NCI-H524 (cell line): ENCODE data around the gene TUBB6.

Source experiments
- DNase-seq, 2 experiments: peaks; one replicate each; lab custom pipeline; 2025; lab: John Stamatoyannopoulos, UW

The TUBB6 gene

DNA sequence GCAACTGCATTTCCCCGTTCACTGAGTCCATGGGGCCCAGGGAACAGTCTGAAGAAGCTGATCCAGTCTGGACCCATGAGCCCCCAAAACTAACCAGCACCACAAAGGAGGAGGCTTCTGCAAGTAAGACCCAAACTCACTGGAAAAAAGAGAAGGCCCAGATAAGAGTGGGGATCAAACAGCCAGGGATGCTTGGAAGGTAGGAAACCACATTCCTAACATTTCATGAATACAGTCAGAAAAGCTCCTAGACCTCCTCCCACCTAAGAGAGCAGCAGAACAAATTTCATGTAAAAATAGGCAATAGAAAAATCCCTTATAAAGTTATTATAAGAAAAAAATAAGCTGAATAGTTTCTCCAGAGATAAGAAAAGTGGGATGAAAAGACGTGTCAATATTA lies 30.3 kb downstream of the TUBB6 start:
- no peak for DNase-seq

DNA sequence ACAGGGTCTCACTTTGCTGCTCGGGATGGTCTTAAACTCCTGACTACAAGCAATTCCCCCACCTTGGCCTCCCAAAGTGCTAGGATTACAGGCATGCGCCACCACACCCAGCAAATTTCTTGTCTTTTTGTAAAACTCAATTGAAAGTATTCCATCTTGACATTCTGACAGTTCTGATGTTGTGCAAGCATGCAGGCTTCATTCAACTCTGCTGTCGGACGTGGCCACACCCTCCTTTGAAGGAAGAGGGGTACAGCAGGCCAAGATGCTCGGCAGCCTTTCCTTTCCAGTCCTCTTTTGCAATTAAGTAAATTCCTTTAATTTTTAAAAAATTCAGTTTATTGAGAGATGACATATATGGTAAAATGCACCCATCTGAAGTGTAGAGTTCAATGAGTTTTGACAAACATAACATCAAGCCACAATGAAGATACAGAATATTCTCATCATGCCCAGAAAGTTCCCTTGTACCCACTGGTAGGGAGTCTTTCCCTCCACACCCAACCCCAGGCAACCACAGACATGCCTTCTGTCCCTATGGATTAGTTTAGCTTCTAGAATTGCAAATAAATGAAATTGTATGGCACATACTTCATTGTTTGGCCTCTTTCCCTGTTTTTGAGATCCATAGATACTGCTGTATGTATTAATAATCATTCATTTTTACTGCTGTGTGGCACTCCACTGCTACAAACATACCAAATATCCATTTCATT lies 33.1 kb downstream of the TUBB6 start:
- DNase-seq, result no peak

DNA sequence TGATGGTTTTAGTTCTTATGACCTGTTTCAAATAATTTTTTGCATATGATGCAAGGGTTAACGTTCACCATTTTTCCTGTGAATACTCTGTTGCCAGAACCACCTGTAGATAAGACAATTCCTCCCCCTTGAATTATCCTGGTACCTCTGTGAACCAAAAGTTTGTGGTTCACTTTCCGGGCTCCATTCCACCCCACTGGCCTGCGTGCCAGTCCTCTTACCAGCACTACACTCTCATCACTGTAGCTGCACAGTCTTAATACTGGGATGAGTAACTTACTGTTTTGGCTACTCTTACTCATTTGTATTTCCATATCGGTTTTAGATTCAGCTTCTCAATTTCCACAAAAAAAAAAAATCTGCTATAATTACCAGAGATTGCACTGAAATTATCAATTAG lies 34.6 kb downstream of the TUBB6 start:
- DNase-seq, result no peak

DNA sequence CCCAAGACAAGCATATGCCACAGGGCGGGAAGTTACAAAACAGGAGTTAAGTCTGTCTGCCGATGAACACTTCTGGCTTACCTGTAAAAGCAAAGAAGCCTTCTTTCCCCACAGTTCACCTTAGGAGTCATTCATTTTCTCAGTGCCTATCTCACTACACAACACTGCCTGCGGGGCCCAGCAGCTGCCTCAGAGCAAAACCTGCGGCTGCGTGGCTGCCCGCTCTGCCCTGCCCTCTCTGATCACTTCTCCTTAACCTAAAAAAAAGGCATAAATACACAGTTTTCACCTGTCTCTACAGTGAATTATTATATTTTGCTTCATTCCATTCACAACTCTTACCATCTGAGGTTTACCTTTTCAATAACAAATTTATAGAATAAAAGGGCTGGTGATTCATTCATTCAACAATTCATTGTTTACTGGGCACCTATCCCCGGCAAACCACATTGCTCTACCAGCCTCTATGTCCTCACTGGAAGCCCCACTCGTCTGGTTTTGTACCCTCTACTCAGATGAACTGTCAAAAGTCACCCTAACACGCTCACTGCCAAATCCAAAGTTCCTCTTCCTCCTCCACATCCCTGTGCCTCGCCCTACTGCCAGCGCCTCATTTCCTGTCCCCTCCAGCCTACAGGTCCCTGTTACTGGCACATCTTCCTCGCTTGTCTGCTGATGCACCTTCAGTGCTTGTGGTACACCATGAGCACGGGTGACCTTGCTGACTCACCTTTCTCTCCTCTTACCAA lies 37.6 kb downstream of the TUBB6 start:
- DNase-seq, result no peak

DNA sequence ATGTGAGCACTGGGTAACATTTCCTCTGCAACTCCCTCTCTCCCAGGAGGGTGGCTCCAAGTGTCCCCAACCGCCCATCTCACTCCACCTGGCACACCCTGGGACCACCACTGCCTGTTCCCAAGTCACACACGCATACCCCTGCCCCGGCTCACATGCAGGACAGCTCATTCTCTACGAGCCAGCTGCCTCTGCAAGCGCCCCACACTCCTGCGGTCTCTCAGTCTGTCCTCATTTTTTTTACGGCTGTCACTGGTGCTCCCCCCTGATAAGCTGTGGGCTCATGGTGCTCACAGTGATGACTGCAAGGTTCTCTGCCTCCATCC lies 38.2 kb downstream of the TUBB6 start:
- DNase-seq, result no peak

DNA sequence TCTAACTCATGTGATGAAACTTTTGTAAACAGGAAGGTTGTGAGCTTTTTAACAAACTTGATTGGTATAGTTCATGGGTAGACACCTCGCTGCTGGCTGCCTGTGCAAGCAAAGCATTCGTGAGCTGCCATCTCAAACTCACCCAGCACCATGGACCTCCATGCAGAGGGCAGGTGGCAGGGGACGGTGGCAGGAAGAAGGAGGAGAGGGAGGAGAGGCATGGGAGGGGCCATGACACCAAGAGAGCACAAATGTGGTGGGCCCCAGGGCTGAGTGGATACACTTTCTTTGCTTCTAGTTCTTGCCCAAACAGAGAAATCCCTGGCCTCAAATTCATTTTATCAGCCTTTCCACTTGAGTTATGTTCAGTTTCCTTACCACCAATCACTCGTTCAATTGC lies 39.9 kb downstream of the TUBB6 start:
- DNase-seq, result no peak

DNA sequence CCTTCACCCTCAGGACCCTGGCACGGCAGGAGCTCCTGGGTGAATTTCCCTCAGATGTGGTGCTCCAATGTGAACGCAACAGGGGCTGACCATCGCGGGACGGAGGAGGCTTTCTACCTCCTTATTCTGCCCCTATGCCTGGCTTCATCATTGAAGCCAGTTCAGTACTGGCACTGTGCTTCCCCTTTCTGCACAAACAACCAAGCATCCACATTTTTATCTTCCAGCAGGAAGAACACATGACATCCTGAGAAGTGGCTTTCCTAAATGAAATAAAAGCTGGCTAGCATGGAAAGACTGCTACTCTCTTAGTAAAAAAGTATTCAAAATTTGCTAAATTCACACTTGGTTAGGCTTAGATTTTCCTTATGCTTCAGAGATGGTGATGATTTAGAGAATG lies 44.1 kb downstream of the TUBB6 start:
- no peak for DNase-seq

DNA sequence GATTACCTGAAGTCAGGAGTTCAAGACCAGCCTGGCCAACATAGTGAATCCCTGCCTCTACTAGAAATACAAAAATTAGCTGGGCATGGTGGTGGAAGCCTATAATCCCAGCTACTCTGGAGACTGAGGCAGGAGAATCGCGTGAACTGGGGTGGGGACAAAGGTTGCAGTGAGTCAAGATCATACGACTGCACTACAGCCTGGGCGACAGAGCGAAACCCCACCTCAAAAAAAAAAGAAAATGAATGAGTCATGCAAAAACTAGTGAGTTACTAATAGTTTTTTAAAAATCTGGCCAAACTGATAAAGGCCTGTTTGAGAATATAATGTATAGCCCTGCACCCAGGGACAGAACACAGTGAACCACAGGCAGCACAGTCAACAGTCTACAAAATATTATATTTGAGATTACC lies 51.5 kb downstream of the TUBB6 start:
- DNase-seq, result no peak

DNA sequence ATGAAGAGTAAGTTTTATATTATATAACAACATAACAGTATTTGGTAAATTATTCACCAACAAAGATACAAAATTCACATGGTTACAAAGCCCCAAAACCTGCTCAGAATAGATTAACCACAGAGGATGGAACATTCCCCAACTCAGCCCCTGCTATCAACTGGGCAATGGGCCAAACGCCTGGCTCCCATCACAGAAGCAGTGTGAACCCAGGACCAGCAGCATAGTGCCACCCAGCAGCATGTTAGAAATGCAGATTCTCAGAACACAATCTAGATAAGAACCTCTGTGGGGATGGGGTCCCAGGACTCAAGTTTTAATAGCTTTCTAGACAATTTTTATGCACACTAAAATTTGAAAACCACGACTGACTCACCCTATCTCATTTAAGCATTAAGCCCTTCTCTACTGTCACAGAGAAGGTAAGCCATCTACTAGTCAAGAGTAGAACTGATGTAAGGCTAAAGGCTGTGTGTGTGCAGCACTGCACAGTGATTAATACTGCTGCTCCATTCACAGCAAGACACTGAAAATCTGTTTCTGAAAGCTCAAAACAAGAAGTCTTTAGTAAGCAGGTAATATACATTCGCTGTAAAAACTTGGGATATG lies 53.8 kb downstream of the TUBB6 start:
- DNase-seq, result no peak

DNA sequence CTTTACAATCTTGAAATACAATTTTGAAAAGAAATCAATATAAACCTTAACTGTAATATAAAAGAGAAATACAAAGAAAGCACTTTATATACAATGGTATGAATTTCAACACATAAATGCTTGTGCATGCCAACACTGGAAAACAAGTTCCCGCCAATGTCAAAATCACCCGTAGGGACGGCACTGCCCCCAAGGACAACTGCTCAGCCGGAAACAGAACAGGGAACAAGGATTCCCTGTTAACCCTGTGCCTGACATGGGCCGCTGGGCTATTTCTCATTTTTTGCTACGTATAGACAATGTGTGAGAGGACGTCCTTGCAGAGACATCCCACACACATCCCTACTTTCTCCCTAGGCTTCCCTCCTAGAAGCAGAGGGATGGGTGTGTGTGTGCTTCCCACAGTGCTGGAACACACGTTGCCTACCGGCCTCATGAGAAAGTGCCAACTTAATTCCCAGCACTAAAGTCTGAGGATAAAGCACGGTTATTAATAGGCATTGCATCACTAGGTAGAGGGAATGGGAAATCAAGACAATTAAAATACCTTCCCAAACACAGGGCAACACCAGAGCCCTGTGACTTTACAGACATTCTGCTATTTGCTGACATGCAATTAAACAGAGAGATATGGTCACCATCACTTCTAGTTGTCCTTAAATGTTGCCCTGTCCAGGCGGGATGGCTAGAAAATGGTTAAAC lies 54.6 kb downstream of the TUBB6 start:
- no peak for DNase-seq

DNA sequence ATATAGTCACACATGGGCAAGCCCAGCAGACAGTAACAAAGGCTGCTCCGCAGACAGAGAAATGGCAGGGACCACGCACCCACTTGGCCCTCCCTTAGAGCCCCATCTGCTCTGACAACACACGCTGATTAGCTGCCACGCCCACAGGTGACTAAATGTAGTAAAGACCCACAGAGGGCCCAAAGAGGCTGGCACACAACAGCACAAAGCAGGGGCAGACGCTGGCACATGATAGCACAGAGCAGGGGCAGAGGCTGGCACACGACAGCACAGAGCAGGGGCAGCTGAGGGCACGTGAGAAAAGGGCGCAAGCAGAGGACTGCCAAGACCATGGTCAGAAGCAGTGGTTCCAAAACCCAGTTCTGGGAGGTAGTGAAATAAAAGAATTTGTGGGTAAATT lies 58.3 kb downstream of the TUBB6 start:
- DNase-seq, result no peak

DNA sequence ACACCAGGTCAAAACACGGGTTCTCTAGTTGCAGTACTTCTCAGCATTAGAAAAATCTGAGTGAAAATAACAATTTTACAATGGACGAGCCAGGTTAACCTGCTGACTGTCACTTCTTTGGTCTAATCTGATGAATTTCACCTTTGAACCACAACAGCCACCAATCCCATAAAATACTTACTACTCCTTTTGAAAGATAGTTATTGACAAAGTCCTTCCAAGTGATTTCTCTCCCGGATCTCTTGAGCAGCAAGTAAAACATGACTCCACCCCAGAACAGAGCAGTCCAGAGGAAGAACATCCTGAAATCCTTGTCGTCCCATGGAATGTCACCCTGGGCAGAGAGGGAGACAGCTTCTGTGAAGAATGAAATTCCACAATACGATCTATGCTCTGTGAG lies 58.7 kb downstream of the TUBB6 start:
- DNase-seq, result no peak

DNA sequence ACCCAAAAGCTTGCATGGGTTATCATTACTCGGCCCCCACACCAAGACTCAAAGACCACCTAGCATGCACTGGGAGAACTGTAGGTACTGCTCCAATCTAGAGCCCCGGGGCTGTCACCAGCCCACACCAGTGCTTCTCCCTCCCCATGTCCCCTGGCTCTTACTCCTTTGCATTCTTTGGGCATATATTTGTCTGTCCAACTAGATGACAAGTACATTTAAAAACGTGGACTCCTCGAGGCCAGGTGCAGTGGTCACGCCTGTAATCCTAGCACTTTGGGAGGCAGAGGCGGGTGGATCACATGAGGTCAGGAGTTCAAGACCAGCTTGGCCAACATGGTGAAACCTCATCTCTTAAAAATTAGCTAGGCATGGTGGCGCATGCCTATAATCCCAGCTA lies 61.2 kb downstream of the TUBB6 start:
- no peak for DNase-seq

DNA sequence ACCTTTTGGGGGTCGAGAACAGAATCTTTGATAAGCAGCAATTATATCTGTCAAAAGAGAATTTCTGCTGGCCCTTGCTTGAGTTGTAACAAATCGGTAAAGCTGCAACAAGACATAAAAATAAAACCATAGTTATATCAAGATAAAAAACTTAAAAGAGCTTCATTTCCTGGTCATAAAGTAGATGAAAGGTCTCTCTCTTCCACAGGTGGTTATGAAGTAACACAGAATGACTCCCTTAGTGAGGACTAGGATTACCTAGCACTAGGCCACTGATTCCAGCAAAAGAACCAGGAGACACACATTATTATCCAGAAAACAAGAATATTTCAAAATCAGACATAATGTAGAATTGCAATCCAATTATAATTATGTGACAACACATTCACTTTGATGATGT lies 63.5 kb downstream of the TUBB6 start:
- no peak for DNase-seq

DNA sequence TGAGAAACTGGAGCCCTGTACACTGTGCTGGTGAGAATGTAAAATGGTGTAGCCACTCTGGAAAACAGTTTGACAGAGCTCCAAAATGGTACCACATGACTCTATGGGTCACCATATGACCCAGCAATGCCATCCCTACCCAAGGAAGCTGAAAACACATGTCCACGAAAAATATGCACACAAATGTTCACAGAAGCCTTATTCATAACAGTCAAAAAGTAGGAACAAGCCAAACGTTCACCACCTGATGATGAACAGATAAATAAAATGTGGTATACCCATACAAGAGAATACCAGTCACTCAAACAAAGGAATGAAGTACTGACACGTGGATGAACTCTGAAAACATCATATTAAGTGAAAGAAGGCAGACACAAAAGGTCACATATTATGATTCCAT lies 64.4 kb downstream of the TUBB6 start:
- DNase-seq, result no peak

DNA sequence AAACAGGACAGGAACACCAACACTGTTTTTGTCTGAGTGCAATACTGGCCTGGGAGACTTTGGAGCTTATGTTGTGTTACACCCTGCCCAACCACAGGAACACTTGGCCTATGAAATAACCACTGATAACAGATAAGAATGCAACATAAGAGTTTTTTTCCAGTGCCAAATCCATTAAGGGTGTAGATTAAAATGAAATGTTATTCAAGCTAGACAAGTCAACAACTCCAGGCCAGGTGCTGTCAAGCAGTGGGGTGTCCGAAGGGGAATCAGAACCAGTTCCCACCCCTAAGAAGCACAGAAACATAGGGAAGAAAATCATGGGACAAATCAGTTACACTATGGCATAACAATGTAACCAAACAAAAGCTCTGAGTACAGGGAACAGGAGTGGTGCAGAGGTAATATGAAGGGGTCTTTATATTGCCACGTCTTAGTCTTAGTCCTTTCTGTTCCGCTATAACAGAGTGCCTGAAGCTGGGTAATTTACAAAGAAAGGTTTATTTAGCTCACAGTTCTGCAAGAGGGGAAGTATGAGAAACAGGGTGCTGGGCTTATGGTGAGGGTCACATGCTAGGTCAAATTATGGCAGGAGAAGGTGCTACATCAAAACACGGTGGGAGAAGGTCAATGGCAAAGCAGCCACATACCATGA lies 65.2 kb downstream of the TUBB6 start:
- DNase-seq, result no peak

DNA sequence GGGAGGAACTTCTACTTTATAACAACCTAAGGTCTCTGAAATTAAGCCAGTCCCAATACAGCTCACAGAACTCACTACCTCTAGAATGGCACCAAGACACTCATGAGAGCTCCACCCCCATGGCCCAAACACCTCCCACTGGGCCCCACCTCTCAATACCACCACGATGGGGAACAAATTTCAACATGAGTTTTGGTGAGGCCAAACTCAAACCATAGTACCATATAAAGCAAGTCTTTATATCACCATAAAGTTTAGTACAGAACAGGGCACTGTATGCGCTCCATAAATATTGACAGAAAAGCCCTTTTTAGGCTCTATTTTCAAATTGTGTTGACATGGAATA lies 65.7 kb downstream of the TUBB6 start:
- no peak for DNase-seq

DNA sequence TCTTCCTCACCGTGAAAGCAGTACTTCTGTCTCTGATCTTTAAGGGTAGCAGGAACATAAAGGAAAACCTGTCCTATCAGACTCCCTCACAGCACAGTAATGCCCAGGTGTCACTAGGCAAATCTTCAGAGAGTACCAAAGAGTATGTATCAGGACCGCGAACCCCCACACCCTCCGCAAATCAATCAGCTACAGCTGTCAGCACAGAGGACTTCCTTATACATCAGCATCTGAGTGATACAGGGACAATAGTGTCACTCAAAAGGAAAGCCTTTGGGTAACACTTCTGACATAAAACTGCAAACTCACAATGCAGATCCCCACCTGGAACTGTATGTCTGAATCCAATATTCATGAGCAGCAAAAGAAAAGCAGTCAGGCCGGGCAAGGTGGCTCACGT lies 66.4 kb downstream of the TUBB6 start:
- no peak for DNase-seq
